Caco-2 (cell line): ENCODE measurements around the gene STUM. TPM values are rescaled to one million over a fixed set of nuclear protein-coding genes. Genes with fewer than 3 reads are reported as not detected.

ENCODE experiments used
- BruUV-seq: library from RNA; stranded (reverse); fragments of 400-500 nt; replicated peaks from 2 replicates; lab custom pipeline; 2021; lab: Mats Ljungman, UMichigan
- CTCF ChIA-PET: fragments of 300-600 bp; sonication (Branson Sonifier 250); formaldehyde crosslinking; loops from one replicate; lab custom pipeline; 2022; ENCODE audit warnings: antibody characterized with exemption; lab: Charles Lee
- POLR2A ChIA-PET: fragments of 300-600 bp; sonication (Branson Sonifier 250); formaldehyde crosslinking; loops from one replicate; lab custom pipeline; 2022; ENCODE audit warnings: antibody characterized with exemption; lab: Charles Lee
- DNase-seq, 2 experiments: peaks; one replicate each; pipeline versions ENCODE4 v3.0.0 to v3.0.0-alpha.2; 2020 to 2022
- H3K27me3 ChIP-seq: replicated peaks from 2 replicates; pipeline ENCODE4 v1.6.0; 2011; ENCODE audit warnings: low read length; ENCODE audit not compliant: control insufficient read depth, insufficient read depth
- H3K36me3 ChIP-seq: 2 replicates; pipeline ENCODE4 v1.5.1; 2011; ENCODE audit warnings: low read length; ENCODE audit not compliant: control insufficient read depth, insufficient read depth
- H3K4me1 ChIP-seq: fragments of 250-450 bp; sonication (Bioruptor Pico); 2 replicates; pipeline ENCODE4 v1.5.1; 2020; ENCODE audit warnings: mild to moderate bottlenecking
- H3K4me3 ChIP-seq: 2 replicates; pipeline ENCODE4 v1.5.1; 2011; ENCODE audit warnings: low read depth, mild to moderate bottlenecking, control low read depth, low read length
- H3K9me3 ChIP-seq: fragments of 250-450 bp; sonication (Bioruptor Pico); 2 replicates; pipeline ENCODE4 v1.5.1; 2020; ENCODE audit warnings: mild to moderate bottlenecking, moderate library complexity
- H3K27ac Mint-ChIP-seq: one replicate; pipeline ENCODE4 v1.8.0; 2022; ENCODE audit warnings: mixed read lengths; ENCODE audit not compliant: unreplicated experiment
- H3K27me3 Mint-ChIP-seq: one replicate; pipeline ENCODE4 v1.8.0; 2022; ENCODE audit warnings: mixed read lengths; ENCODE audit not compliant: insufficient read depth, unreplicated experiment
- H3K36me3 Mint-ChIP-seq: one replicate; pipeline ENCODE4 v1.8.0; 2022; ENCODE audit warnings: mild to moderate bottlenecking, mixed read lengths; ENCODE audit not compliant: insufficient read depth, unreplicated experiment
- H3K4me1 Mint-ChIP-seq: one replicate; pipeline ENCODE4 v1.8.0; 2022; ENCODE audit warnings: low read depth, mixed read lengths; ENCODE audit not compliant: unreplicated experiment
- H3K4me3 Mint-ChIP-seq: one replicate; pipeline ENCODE4 v1.8.0; 2022; ENCODE audit warnings: mild to moderate bottlenecking, moderate library complexity, mixed read lengths; ENCODE audit not compliant: unreplicated experiment
- H3K9me3 Mint-ChIP-seq: one replicate; pipeline ENCODE4 v1.8.0; 2022; ENCODE audit warnings: mixed read lengths; ENCODE audit not compliant: unreplicated experiment
- CTCF ChIP-seq, 2 experiments: fragments of 200-600 bp in 1 of 2; IDR thresholded peaks; 1 replicate in 1 of 2; 2 replicates in 1 of 2; pipeline versions ENCODE4 v1.5.1 to v1.8.0; 2011 to 2022; ENCODE audit warnings: antibody characterized with exemption in 1 of 2, control low read depth in 1 of 2, inconsistent platforms in 1 of 2, low read depth in 1 of 2, low read length in 1 of 2, mild to moderate bottlenecking in 1 of 2, moderate library complexity in 1 of 2; ENCODE audit not compliant: insufficient read depth in 1 of 2, severe bottlenecking in 1 of 2, unreplicated experiment in 1 of 2
- intact Hi-C: fragments of 100-400 bp; cut with micrococcal nuclease; formaldehyde crosslinking; loops from one replicate; pipeline ENCODE4 v1.10.0; 2022; ENCODE audit not compliant: unreplicated experiment
- total RNA-seq: library from RNA; stranded (reverse); gene quantifications from 2 replicates; pipeline ENCODE4 v1.2.3, GENCODE V29; 2022

STUM gene
- total RNA-seq, 1 experiment from 2014 or later: 1.7 TPM

- no peak overlapping the region for H3K4me3 Mint-ChIP-seq
- Histone ChIP-seq H3K4me1 (no peaks in the 10 kb centered on the region), H3K4me3 (no peak overlapping the region), H3K9me3 (no peaks in the 10 kb centered on the region), H3K27me3 (no peaks in the 10 kb centered on the region), H3K36me3 (no peaks in the 10 kb centered on the region)
- DNase-seq: no peak
- H3K36me3 Mint-ChIP-seq: no peaks in the 10 kb centered on the region
- CTCF ChIA-PET: no interaction called here
- intact Hi-C loops: no loop called here
- no TSS peak for BruUV-seq
- H3K9me3 Mint-ChIP-seq: no peaks in the 10 kb centered on the region
- H3K27ac Mint-ChIP-seq: no peak overlapping the region
- POLR2A ChIA-PET: no interaction called here
- H3K27me3 Mint-ChIP-seq: no peaks in the 10 kb centered on the region
- TF ChIP-seq CTCF (IDR thresholded peaks at IDR 0.05; ENCODE audit: insufficient read depth in 1 of 2, low read depth in 1 of 2, low read length in 1 of 2, severe bottlenecking in 1 of 2, unreplicated experiment in 1 of 2): no peak
- H3K4me1 Mint-ChIP-seq: no peaks in the 10 kb centered on the region
These were observed 16.9 kb downstream of the STUM start for GRCh38 chr1:226565476-226565875.

GRCh38 chr1:226566234-226566633 lies 17.7 kb downstream of the STUM start:
- H3K4me1 ChIP-seq: no peaks in the 10 kb centered on the region
- no peaks in the 10 kb centered on the region for H3K27me3 ChIP-seq
- Mint-ChIP-seq H3K9me3 (no peaks in the 10 kb centered on the region), H3K36me3 (no peaks in the 10 kb centered on the region), H3K27me3 (no peaks in the 10 kb centered on the region), H3K4me3 (no peak overlapping the region), H3K27ac (no peak overlapping the region), H3K4me1 (no peaks in the 10 kb centered on the region)
- ChIA-PET POLR2A (no interaction called here), CTCF (no interaction called here)
- no peak for TF ChIP-seq CTCF (IDR thresholded peaks at IDR 0.05; ENCODE audit: insufficient read depth in 1 of 2, low read depth in 1 of 2, low read length in 1 of 2, severe bottlenecking in 1 of 2, unreplicated experiment in 1 of 2)
- DNase-seq: no peak
- no peak overlapping the region for H3K4me3 ChIP-seq
- no peaks in the 10 kb centered on the region for H3K9me3 ChIP-seq
- no peaks in the 10 kb centered on the region for H3K36me3 ChIP-seq
- intact Hi-C loops: no loop called here
- no TSS peak for BruUV-seq

- POLR2A ChIA-PET: no interaction called here
These were observed 18.2 kb downstream of the STUM start for GRCh38 chr1:226566760-226567159.

More at GRCh38 chr1:226566760-226567159, 18.2 kb downstream of the STUM start:
- DNase-seq: no peak
- TF ChIP-seq CTCF (IDR thresholded peaks at IDR 0.05; ENCODE audit: insufficient read depth in 1 of 2, low read depth in 1 of 2, low read length in 1 of 2, severe bottlenecking in 1 of 2, unreplicated experiment in 1 of 2): no peak
- Mint-ChIP-seq H3K4me1 (no peaks in the 10 kb centered on the region), H3K4me3 (no peak overlapping the region), H3K27ac (no peak overlapping the region), H3K27me3 (no peaks in the 10 kb centered on the region), H3K36me3 (no peaks in the 10 kb centered on the region), H3K9me3 (no peaks in the 10 kb centered on the region)
- Histone ChIP-seq H3K27me3 (no peaks in the 10 kb centered on the region), H3K9me3 (no peaks in the 10 kb centered on the region), H3K4me3 (no peak overlapping the region), H3K36me3 (no peaks in the 10 kb centered on the region), H3K4me1 (no peaks in the 10 kb centered on the region)
- CTCF ChIA-PET: interaction anchor here (1.0 kb wide), 1 partner anchor 62 kb away, joined by 3 read pairs; no protein-coding TSS in a partner anchor
- intact Hi-C loops: no loop called here
- no TSS peak for BruUV-seq
